GM21381 (cell line): Measurements from ENCODE around the gene ZNF654.
"Not testable (repeated sequence)": the region's sequence is repeated elsewhere in the genome, so short reads cannot be mapped to it uniquely, and the experiment has no call there.

Source experiments
- ATAC-seq: cut with Tn5 transposase; IDR thresholded peaks from one replicate; pipeline ENCODE4 v1.9.1; 2021; ENCODE audit warnings: mild to moderate bottlenecking, moderate library complexity; ENCODE audit not compliant: unreplicated experiment

The ZNF654 gene

GRCh38 chr3:88133711-88134263, 74.7 kb downstream of the ZNF654 start:
- ATAC-seq: no peak

- no peak for ATAC-seq
Observed at GRCh38 chr3:88137836-88138235, 78.8 kb downstream of the ZNF654 start.

- ATAC-seq: peak; percentile 23
Observed at GRCh38 chr3:88141458-88142083, 82.5 kb downstream of the ZNF654 start.

- ATAC-seq: peak; percentile 52
Observed at GRCh38 chr3:88142094-88142624, 83.1 kb downstream of the ZNF654 start.

GRCh38 chr3:88147261-88147660, 88.2 kb downstream of the ZNF654 start:
- no peak for ATAC-seq

GRCh38 chr3:88148651-88149050, 89.6 kb downstream of the ZNF654 start:
- ATAC-seq: no peak

GRCh38 chr3:88149101-88149508, 90.0 kb downstream of the ZNF654 start:
- ATAC-seq: peak; percentile 12

GRCh38 chr3:88149509-88150362, 90.7 kb downstream of the ZNF654 start, which contains the start of gene C3orf38:
TSS of gene C3orf38 (plus strand) at chr3:88149959. CDS start at chr3:88150053, 94 bp downstream.
- ATAC-seq: peak; percentile 81

- peak; percentile 21 for ATAC-seq
Observed at GRCh38 chr3:88150371-88150770, 91.3 kb downstream of the ZNF654 start.

GRCh38 chr3:88150806-88151205, 91.8 kb downstream of the ZNF654 start:
- no peak for ATAC-seq

- ATAC-seq: no peak
Observed at GRCh38 chr3:88151358-88151757, 92.3 kb downstream of the ZNF654 start.

GRCh38 chr3:88152841-88153240, 93.8 kb downstream of the ZNF654 start:
- ATAC-seq: no peak

- no peak for ATAC-seq
Observed at GRCh38 chr3:88166419-88166971, 107.4 kb downstream of the ZNF654 start.

- no peak for ATAC-seq
Observed at GRCh38 chr3:88167173-88167572, 108.1 kb downstream of the ZNF654 start.

GRCh38 chr3:88167704-88168103, 108.6 kb downstream of the ZNF654 start:
- ATAC-seq: no peak

- ATAC-seq: no peak
Observed at GRCh38 chr3:88168171-88168570, 109.1 kb downstream of the ZNF654 start.

GRCh38 chr3:88180398-88180999, 121.4 kb downstream of the ZNF654 start:
- no peak for ATAC-seq

GRCh38 chr3:88182165-88182918, 123.3 kb downstream of the ZNF654 start:
- not testable (repeated sequence) for ATAC-seq

GRCh38 chr3:88188436-88188835, 129.4 kb downstream of the ZNF654 start:
- no peak for ATAC-seq

GRCh38 chr3:88189361-88189810, 130.3 kb downstream of the ZNF654 start:
- ATAC-seq: no peak
